HEK293 (cell line): ENCODE data around the gene DNAJC27.

Source experiments
- CTCF ChIA-PET: fragments of 350-600 bp; formaldehyde crosslinking; extraction: SDS; loops from one replicate; lab custom pipeline; 2021; ENCODE audit warnings: antibody characterized with exemption; lab: Yijun Ruan, JAX
- POLR2A ChIA-PET: fragments of 300-600 bp; formaldehyde crosslinking; extraction: SDS; loops from one replicate; lab custom pipeline; 2020; ENCODE audit warnings: antibody characterized with exemption, inconsistent platforms; lab: Yijun Ruan, JAX
- H3K27ac ChIP-seq: fragments of 200-500 bp; sonication (Bioruptor generic); 2 replicates; pipeline ENCODE4 v1.5.1; 2014; ENCODE audit warnings: low read depth, low read length, control low read depth, inconsistent platforms; ENCODE audit errors: extremely low read depth
- H3K36me3 ChIP-seq, 2 experiments: fragments of 200-500 bp in 1 of 2; sonication (Bioruptor generic) in 1 of 2; 1 replicate in 1 of 2; 2 replicates in 1 of 2; pipeline ENCODE4 v1.5.1; 2014 to 2017; ENCODE audit warnings: inconsistent platforms in 2 of 2, low read length in 2 of 2; ENCODE audit not compliant: control insufficient read depth in 2 of 2, insufficient read depth in 1 of 2
- H3K4me1 ChIP-seq: fragments of 200-500 bp; sonication (Bioruptor generic); 2 replicates; pipeline ENCODE4 v1.5.1; 2014; ENCODE audit warnings: mild to moderate bottlenecking, low read length, inconsistent platforms; ENCODE audit not compliant: control insufficient read depth, insufficient read depth
- H3K4me3 ChIP-seq: 2 replicates; pipeline ENCODE4 v1.5.1; 2011; ENCODE audit warnings: low read depth, mild to moderate bottlenecking, control low read depth, low read length, moderate library complexity
- H3K9me3 ChIP-seq: fragments of 200-500 bp; sonication (Bioruptor generic); 2 replicates; pipeline ENCODE4 v1.5.1; 2014; ENCODE audit warnings: low read depth, low read length, inconsistent platforms; ENCODE audit not compliant: control insufficient read depth, insufficient read depth
- INSM2 ChIP-seq: fragments of 450-650 bp; formaldehyde crosslinking; IDR thresholded peaks from 2 replicates; pipeline ENCODE4 v1.5.1; 2016; ENCODE audit warnings: missing biosample characterization, missing genetic modification characterization
- REPIN1 ChIP-seq: fragments of 450-650 bp; formaldehyde crosslinking; IDR thresholded peaks from 2 replicates; pipeline ENCODE4 v1.5.1; 2017; ENCODE audit warnings: missing biosample characterization, missing genetic modification characterization, low read depth
- ZBTB10 ChIP-seq: fragments of 450-650 bp; formaldehyde crosslinking; IDR thresholded peaks from 2 replicates; pipeline ENCODE4 v1.5.1; 2016; ENCODE audit warnings: missing biosample characterization, missing genetic modification characterization
- ZBTB17 ChIP-seq: fragments of 450-650 bp; formaldehyde crosslinking; IDR thresholded peaks from 2 replicates; pipeline ENCODE4 v1.5.1; 2016; ENCODE audit warnings: missing biosample characterization, missing genetic modification characterization
- ZNF18 ChIP-seq: fragments of 450-650 bp; formaldehyde crosslinking; IDR thresholded peaks from 2 replicates; pipeline ENCODE4 v1.5.1; 2016; ENCODE audit warnings: missing biosample characterization, missing genetic modification characterization
- ZNF223 ChIP-seq: fragments of 450-650 bp; formaldehyde crosslinking; IDR thresholded peaks from 2 replicates; pipeline ENCODE4 v1.5.1; 2016; ENCODE audit warnings: missing biosample characterization, missing genetic modification characterization
- ZNF239 ChIP-seq: fragments of 450-650 bp; formaldehyde crosslinking; IDR thresholded peaks from 2 replicates; pipeline ENCODE4 v1.5.1; 2016; ENCODE audit warnings: missing biosample characterization, missing genetic modification characterization
- ZNF280D ChIP-seq: fragments of 450-650 bp; formaldehyde crosslinking; IDR thresholded peaks from 2 replicates; pipeline ENCODE4 v1.5.1; 2016; ENCODE audit warnings: missing biosample characterization, missing genetic modification characterization
- ZNF416 ChIP-seq: fragments of 450-650 bp; formaldehyde crosslinking; IDR thresholded peaks from 2 replicates; pipeline ENCODE4 v1.5.1; 2016; ENCODE audit warnings: missing biosample characterization, missing genetic modification characterization
- ZNF433 ChIP-seq: fragments of 450-650 bp; formaldehyde crosslinking; IDR thresholded peaks from 2 replicates; pipeline ENCODE4 v1.5.1; 2016; ENCODE audit warnings: missing biosample characterization, missing genetic modification characterization, low read depth
- ZNF530 ChIP-seq: fragments of 450-650 bp; formaldehyde crosslinking; IDR thresholded peaks from 2 replicates; pipeline ENCODE4 v1.5.1; 2016; ENCODE audit warnings: low read depth, missing biosample characterization, missing genetic modification characterization
- ZNF548 ChIP-seq: fragments of 450-650 bp; formaldehyde crosslinking; IDR thresholded peaks from 2 replicates; pipeline ENCODE4 v1.5.1; 2016; ENCODE audit warnings: missing biosample characterization, missing genetic modification characterization
- ZNF555 ChIP-seq: fragments of 450-650 bp; formaldehyde crosslinking; conservative IDR thresholded peaks from 2 replicates; pipeline ENCODE4 v1.5.1; 2017; ENCODE audit warnings: missing biosample characterization, mild to moderate bottlenecking, missing genetic modification characterization, inconsistent platforms
- ZNF704 ChIP-seq: fragments of 450-650 bp; formaldehyde crosslinking; IDR thresholded peaks from 2 replicates; pipeline ENCODE4 v1.5.1; 2016; ENCODE audit warnings: missing biosample characterization, missing genetic modification characterization
- ZNF747 ChIP-seq: fragments of 450-650 bp; formaldehyde crosslinking; IDR thresholded peaks from 2 replicates; pipeline ENCODE4 v1.5.1; 2016; ENCODE audit warnings: missing biosample characterization, missing genetic modification characterization
- ZNF76 ChIP-seq: fragments of 450-650 bp; formaldehyde crosslinking; IDR thresholded peaks from 2 replicates; pipeline ENCODE4; 2016; ENCODE audit warnings: low read depth, missing biosample characterization, missing genetic modification characterization, borderline replicate concordance
- ZSCAN16 ChIP-seq: fragments of 450-650 bp; formaldehyde crosslinking; IDR thresholded peaks from 2 replicates; pipeline ENCODE4 v1.5.1; 2016; ENCODE audit warnings: missing biosample characterization, missing genetic modification characterization
- ZSCAN4 ChIP-seq: fragments of 450-650 bp; formaldehyde crosslinking; IDR thresholded peaks from 2 replicates; pipeline ENCODE4 v1.5.1; 2017; ENCODE audit warnings: missing biosample characterization, missing genetic modification characterization

DNAJC27 gene

GRCh38 chr2:24903161-24904103 lies 68.3 kb downstream of the DNAJC27 start:
- CTCF ChIA-PET: no interaction called here
- POLR2A ChIA-PET: no interaction called here
- no peak overlapping the region for H3K4me3 ChIP-seq

GRCh38 chr2:24899361-24899910 lies 72.3 kb downstream of the DNAJC27 start:
- Histone ChIP-seq H3K27ac (no peak overlapping the region), H3K36me3 (peaks cover 15 to 58% of the 10 kb centered on the region in 2 experiments), H3K4me3 (no peak overlapping the region), H3K4me1 (no peaks in the 10 kb centered on the region), H3K9me3 (no peaks in the 10 kb centered on the region)
- POLR2A ChIA-PET: no interaction called here
- CTCF ChIA-PET: interaction anchor here (0.6 kb wide), 1 partner anchor 947 kb away, joined by 3 read pairs; no protein-coding TSS in a partner anchor
- TF ChIP-seq ZNF416 (tag by site-specific recombination) (no peak), ZNF433 (tag by site-specific recombination) (no peak), ZNF18 (tag by site-specific recombination) (no peak), ZNF76 (no peak), ZNF530 (no peak), REPIN1 (tag by site-specific recombination) (no peak), ZNF223 (tag by site-specific recombination) (no peak), INSM2 (tag by site-specific recombination) (no peak), ZNF747 (tag by site-specific recombination) (no peak), ZNF280D (tag by site-specific recombination) (no peak), ZNF548 (no peak)

More at GRCh38 chr2:24903161-24904103, 68.3 kb downstream of the DNAJC27 start:
- Histone ChIP-seq H3K36me3 (peaks cover 15 to 50% of the 10 kb centered on the region in 2 experiments), H3K9me3 (no peaks in the 10 kb centered on the region), H3K27ac (no peak overlapping the region), H3K4me1 (no peaks in the 10 kb centered on the region)
- TF ChIP-seq ZSCAN4 (tag by site-specific recombination) (no peak), ZNF704 (tag by site-specific recombination) (no peak), ZBTB10 (tag by site-specific recombination) (no peak), ZNF239 (no peak), ZNF555 (tag by site-specific recombination) (no peak), ZBTB17 (no peak), ZSCAN16 (tag by site-specific recombination) (no peak)
